ENCODE measurements around the gene PRR33.

PRR33 gene

GRCh38 chr11:1927848-1928469 is 36.3 kb upstream of the PRR33 start:
- Histone ChIP-seq H3K36me3 (ENCODE audit: control insufficient read depth, insufficient read depth, low read length) (no peaks in the 10 kb centered on the region), H3K4me1 (ENCODE audit: control insufficient read depth, insufficient read depth, low read length) (no peaks in the 10 kb centered on the region), H3K9me3 (ENCODE audit: control insufficient read depth, insufficient read depth, low read length) (no peaks in the 10 kb centered on the region), H3K27ac (ENCODE audit: low read length) (no peak overlapping the region), H3K27me3 (ENCODE audit: control insufficient read depth, insufficient read depth, low read length) (no peaks in the 10 kb centered on the region), H3K4me3 (ENCODE audit: low read length) (no peak overlapping the region)
- no peak for DNase-seq (ENCODE audit: low read depth, low spot score)
- WGBS (ENCODE audit: insufficient coverage, insufficient read length) = no CpG with 5 or more reads among the region's 20 CpGs

DNA sequence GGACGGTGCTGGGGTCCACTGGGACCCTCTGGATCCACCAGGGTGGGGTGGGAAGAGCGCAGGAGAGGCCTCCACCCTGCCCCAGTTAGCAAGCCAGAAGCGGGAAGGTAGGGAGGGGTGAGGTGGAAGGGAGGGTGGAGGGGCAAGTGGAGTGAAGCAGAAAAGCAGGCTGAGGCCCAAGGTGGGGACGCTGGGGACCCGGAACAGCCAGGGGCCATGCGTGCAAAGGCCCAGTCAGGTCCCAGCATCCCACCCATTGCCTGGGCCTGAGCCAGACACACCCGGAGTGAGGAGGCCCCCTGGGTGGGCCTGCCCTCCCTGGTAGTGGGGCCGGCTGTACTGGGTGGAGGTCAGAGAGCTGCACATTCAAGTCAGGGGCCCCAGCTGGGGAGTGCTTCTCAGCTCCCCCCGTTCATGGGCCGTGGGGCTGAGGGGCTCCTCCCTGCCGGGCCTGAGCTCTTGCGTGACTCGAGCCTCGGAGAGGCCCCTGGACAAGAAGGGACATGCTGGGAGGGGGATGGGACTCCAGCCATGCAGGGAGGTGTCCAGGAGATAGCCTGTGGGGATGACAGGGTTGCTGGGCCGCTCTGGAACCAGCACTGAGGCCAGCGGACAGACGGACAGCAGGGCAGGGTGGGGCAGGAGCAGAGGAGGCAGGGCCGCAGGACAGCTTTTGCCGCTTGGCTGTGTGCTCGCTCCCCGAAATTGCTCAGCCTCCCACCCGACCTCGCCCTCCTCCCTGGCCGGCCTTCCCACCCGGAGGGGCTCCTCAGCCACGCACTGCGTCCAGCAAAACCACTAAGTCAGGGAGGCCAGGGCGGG is 35.5 kb upstream of the PRR33 start:
- Histone ChIP-seq H3K4me3 (ENCODE audit: low read length) (no peak overlapping the region), H3K27me3 (ENCODE audit: control insufficient read depth, insufficient read depth, low read length) (no peaks in the 10 kb centered on the region), H3K36me3 (ENCODE audit: control insufficient read depth, insufficient read depth, low read length) (no peaks in the 10 kb centered on the region), H3K27ac (ENCODE audit: low read length) (no peak overlapping the region), H3K4me1 (ENCODE audit: control insufficient read depth, insufficient read depth, low read length) (no peaks in the 10 kb centered on the region), H3K9me3 (ENCODE audit: control insufficient read depth, insufficient read depth, low read length) (no peaks in the 10 kb centered on the region)
- no CpG with 5 or more reads among the region's 28 CpGs for WGBS (ENCODE audit: insufficient coverage, insufficient read length)
- no peak for DNase-seq (ENCODE audit: low read depth, low spot score)

DNA sequence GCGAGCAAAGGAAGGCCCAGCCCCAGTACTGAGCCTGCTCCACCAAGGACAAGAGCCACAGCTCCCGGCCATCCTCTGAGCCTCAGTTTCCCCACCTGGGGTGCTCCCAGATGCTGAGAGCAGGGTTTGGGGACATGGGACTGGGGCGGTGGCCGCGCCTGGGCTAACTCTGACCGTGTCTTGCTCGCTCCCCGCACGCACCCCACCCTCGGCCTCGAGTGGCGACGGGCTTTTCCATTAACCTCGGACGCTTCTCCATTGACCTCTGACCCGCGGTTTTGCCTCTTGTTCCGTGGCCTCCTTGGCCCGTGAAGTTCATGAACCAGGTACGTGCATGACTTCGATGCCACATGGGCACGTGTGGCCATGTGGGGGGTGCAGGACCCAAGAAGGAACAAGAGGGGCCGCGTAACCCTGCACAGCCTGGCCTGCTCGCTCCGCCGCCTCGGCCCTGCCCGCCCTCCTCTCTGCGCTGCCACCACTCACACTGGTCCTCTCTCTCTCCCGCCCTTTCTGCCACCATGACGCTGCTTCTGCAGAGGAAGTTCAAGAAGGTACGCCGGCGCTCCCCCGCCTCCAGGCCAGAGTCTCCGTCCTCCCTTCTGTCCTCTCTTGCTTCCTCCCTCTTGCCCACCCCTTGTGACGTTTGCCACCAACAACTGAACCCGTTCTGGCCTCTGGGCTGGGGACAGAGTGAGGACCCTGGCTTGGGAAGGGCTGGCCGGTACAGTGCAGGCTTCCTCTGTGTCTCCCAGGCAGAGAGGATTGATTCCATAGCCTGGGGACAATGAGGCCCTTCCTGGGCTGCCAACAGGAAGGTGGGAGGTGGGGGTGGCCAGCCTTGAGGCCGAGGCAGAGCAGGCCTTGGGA is 34.7 kb upstream of the PRR33 start:
- no peak for DNase-seq (ENCODE audit: low read depth, low spot score)
- H3K27ac ChIP-seq (ENCODE audit: low read length) = no peak overlapping the region
- H3K4me1 ChIP-seq (ENCODE audit: control insufficient read depth, insufficient read depth, low read length) = no peaks in the 10 kb centered on the region
- H3K36me3 ChIP-seq (ENCODE audit: control insufficient read depth, insufficient read depth, low read length) = no peaks in the 10 kb centered on the region
- H3K27me3 ChIP-seq (ENCODE audit: control insufficient read depth, insufficient read depth, low read length) = no peaks in the 10 kb centered on the region
- no peaks in the 10 kb centered on the region for H3K9me3 ChIP-seq (ENCODE audit: control insufficient read depth, insufficient read depth, low read length)
- WGBS (ENCODE audit: insufficient coverage, insufficient read length) = no CpG with 5 or more reads among the region's 41 CpGs
- H3K4me3 ChIP-seq (ENCODE audit: low read length) = no peak overlapping the region

DNA sequence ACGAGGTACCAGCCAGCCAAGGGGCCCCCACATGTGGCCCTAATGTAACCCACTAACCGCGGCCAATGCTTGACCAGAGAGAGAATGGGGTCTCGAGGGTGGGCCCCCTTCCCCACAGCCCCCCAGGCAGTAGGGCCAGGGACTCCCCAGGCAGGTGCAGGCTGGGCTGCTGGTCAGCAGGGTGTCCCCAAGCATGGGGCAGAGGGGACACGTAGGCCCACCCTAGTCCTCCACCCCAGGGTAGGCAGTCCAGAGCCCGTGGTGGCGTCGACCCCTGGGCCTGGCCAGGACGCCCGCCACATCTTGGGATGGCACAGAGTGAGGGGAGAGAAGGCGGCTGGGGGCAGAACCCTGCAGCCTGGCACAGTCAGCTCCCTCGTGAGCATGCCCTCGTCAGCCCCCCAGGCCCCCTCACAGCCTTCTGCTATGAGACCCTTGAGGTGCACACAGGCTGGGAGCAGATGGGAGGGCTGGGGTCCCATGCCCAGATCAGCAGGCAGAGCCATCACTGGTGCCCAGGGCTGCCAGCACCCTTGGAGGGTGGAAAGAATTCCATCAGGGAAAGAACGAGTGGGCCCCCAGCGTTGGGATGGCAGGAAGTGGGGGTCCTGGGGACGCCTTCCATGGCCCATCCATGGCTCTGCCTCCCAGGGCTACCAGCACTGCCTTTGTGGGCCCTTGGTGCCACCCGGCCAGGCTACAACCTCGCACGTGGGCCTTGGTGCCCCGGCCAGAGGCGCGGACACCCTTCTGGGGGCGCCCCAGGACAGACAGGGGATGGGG is 33.9 kb upstream of the PRR33 start:
- Histone ChIP-seq H3K4me1 (ENCODE audit: control insufficient read depth, insufficient read depth, low read length) (no peaks in the 10 kb centered on the region), H3K36me3 (ENCODE audit: control insufficient read depth, insufficient read depth, low read length) (no peaks in the 10 kb centered on the region), H3K27ac (ENCODE audit: low read length) (no peak overlapping the region), H3K9me3 (ENCODE audit: control insufficient read depth, insufficient read depth, low read length) (no peaks in the 10 kb centered on the region), H3K27me3 (ENCODE audit: control insufficient read depth, insufficient read depth, low read length) (no peaks in the 10 kb centered on the region), H3K4me3 (ENCODE audit: low read length) (no peak overlapping the region)
- DNase-seq (ENCODE audit: low read depth, low spot score) = no peak
- WGBS (ENCODE audit: insufficient coverage, insufficient read length) = no CpG with 5 or more reads among the region's 23 CpGs

- H3K4me1 ChIP-seq (ENCODE audit: control insufficient read depth, insufficient read depth, low read length) = no peaks in the 10 kb centered on the region
- no peak for DNase-seq (ENCODE audit: low read depth, low spot score)
- H3K4me3 ChIP-seq (ENCODE audit: low read length) = no peak overlapping the region
- H3K36me3 ChIP-seq (ENCODE audit: control insufficient read depth, insufficient read depth, low read length) = no peaks in the 10 kb centered on the region
- no peaks in the 10 kb centered on the region for H3K27me3 ChIP-seq (ENCODE audit: control insufficient read depth, insufficient read depth, low read length)
- WGBS (ENCODE audit: insufficient coverage, insufficient read length) = no CpG with 5 or more reads among the region's 21 CpGs
- H3K9me3 ChIP-seq (ENCODE audit: control insufficient read depth, insufficient read depth, low read length) = no peaks in the 10 kb centered on the region
- H3K27ac ChIP-seq (ENCODE audit: low read length) = no peak overlapping the region
These were observed 33.1 kb upstream of the PRR33 start for GRCh38 chr11:1924646-1925372.

- DNase-seq (ENCODE audit: low read depth, low spot score) = no peak
- no peak overlapping the region for H3K27ac ChIP-seq (ENCODE audit: low read length)
- WGBS (ENCODE audit: insufficient coverage, insufficient read length) = no CpG with 5 or more reads among the region's 17 CpGs
- H3K4me3 ChIP-seq (ENCODE audit: low read length) = no peak overlapping the region
- no peaks in the 10 kb centered on the region for H3K4me1 ChIP-seq (ENCODE audit: control insufficient read depth, insufficient read depth, low read length)
- no peaks in the 10 kb centered on the region for H3K36me3 ChIP-seq (ENCODE audit: control insufficient read depth, insufficient read depth, low read length)
- H3K9me3 ChIP-seq (ENCODE audit: control insufficient read depth, insufficient read depth, low read length) = no peaks in the 10 kb centered on the region
- H3K27me3 ChIP-seq (ENCODE audit: control insufficient read depth, insufficient read depth, low read length) = no peaks in the 10 kb centered on the region
These were observed 32.5 kb upstream of the PRR33 start for GRCh38 chr11:1924181-1924580.

- Histone ChIP-seq H3K27ac (ENCODE audit: low read length) (no peak overlapping the region), H3K4me3 (ENCODE audit: low read length) (no peak overlapping the region), H3K4me1 (ENCODE audit: control insufficient read depth, insufficient read depth, low read length) (no peaks in the 10 kb centered on the region), H3K36me3 (ENCODE audit: control insufficient read depth, insufficient read depth, low read length) (no peaks in the 10 kb centered on the region), H3K9me3 (ENCODE audit: control insufficient read depth, insufficient read depth, low read length) (no peaks in the 10 kb centered on the region), H3K27me3 (ENCODE audit: control insufficient read depth, insufficient read depth, low read length) (no peaks in the 10 kb centered on the region)
- DNase-seq (ENCODE audit: low read depth, low spot score) = no peak
- WGBS (ENCODE audit: insufficient coverage, insufficient read length) = no CpG with 5 or more reads among the region's 22 CpGs
These were observed 31.7 kb upstream of the PRR33 start for GRCh38 chr11:1923201-1923956.

DNA sequence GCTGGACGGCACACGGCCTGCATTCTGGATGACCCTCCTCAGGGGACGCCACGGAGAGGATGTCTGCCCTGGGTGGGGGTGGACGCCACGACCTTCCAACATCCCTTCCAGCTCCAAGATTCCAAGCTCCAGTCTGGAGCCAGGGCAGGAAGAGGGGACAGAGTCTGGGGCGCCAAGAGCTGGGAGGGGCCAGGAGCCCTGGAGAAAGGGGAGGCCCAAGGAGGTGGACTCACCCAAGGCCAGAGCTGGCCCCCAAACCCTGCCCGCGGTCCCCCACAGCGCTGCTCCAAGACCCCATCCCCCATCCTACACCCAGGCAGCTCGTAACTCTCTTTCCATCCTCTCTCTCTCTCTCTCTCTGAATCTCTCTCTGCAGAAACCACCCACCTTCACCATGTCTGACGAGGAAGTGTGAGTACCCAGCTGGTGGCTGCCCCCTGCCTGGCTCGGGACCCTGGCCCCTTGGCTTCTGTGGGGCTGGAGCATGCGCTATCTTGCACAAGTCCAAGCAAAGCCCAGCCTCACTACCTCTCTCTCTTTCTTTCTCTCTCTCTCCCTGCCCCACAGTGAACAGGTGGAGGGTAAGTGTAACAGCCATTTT is 30.9 kb upstream of the PRR33 start:
- Histone ChIP-seq H3K27ac (ENCODE audit: low read length) (no peak overlapping the region), H3K4me3 (ENCODE audit: low read length) (no peak overlapping the region), H3K36me3 (ENCODE audit: control insufficient read depth, insufficient read depth, low read length) (no peaks in the 10 kb centered on the region), H3K9me3 (ENCODE audit: control insufficient read depth, insufficient read depth, low read length) (no peaks in the 10 kb centered on the region), H3K27me3 (ENCODE audit: control insufficient read depth, insufficient read depth, low read length) (no peaks in the 10 kb centered on the region), H3K4me1 (ENCODE audit: control insufficient read depth, insufficient read depth, low read length) (no peaks in the 10 kb centered on the region; the same call in 1 of the 2 replicates)
- no CpG with 5 or more reads among the region's 14 CpGs for WGBS (ENCODE audit: insufficient coverage, insufficient read length)
- DNase-seq (ENCODE audit: low read depth, low spot score) = no peak

- no CpG with 5 or more reads among the region's 18 CpGs for WGBS (ENCODE audit: insufficient coverage, insufficient read length)
- no peaks in the 10 kb centered on the region for H3K36me3 ChIP-seq (ENCODE audit: control insufficient read depth, insufficient read depth, low read length)
- no peak for DNase-seq (ENCODE audit: low read depth, low spot score)
- H3K4me3 ChIP-seq (ENCODE audit: low read length) = no peak overlapping the region
- H3K4me1 ChIP-seq (ENCODE audit: control insufficient read depth, insufficient read depth, low read length) = peaks cover 3% of the 10 kb centered on the region
- H3K27me3 ChIP-seq (ENCODE audit: control insufficient read depth, insufficient read depth, low read length) = no peaks in the 10 kb centered on the region
- H3K9me3 ChIP-seq (ENCODE audit: control insufficient read depth, insufficient read depth, low read length) = no peaks in the 10 kb centered on the region
- no peak overlapping the region for H3K27ac ChIP-seq (ENCODE audit: low read length)
These were observed 30.0 kb upstream of the PRR33 start for GRCh38 chr11:1921574-1922141.
